ENCODE measurements around the gene TEP1. TPM values are rescaled to one million over a fixed set of nuclear protein-coding genes. Genes with fewer than 3 reads are reported as not detected.

TEP1 gene
- total and polyA plus RNA-seq, 2 experiments from 2014 or later = 10.7 to 29.4 TPM

- H2AFZ ChIP-seq = no peak overlapping the region
- no peaks in the 10 kb centered on the region for H3K79me2 ChIP-seq
- no peak overlapping the region for H3K4me2 ChIP-seq
- no peak overlapping the region for H3K4me3 ChIP-seq
- no peaks in the 10 kb centered on the region for H3K9me3 ChIP-seq (ENCODE audit: low read depth)
- no peaks in the 10 kb centered on the region for H3K27me3 ChIP-seq
- TF ChIP-seq CTCF (IDR thresholded peaks at IDR 0.05; ENCODE audit: poor library complexity) = no peak
- no peak for DNase-seq (ENCODE audit: low spot score)
- no peak overlapping the region for H3K27ac ChIP-seq
- H4K20me1 ChIP-seq (ENCODE audit: insufficient read depth, poor library complexity, severe bottlenecking) = no peaks in the 10 kb centered on the region
- H3K4me1 ChIP-seq (ENCODE audit: insufficient read depth) = no peaks in the 10 kb centered on the region
- 98% methylated on average over 16 of the region's 17 CpGs for WGBS (ENCODE audit: low lambda C conversion rate, missing lambda C conversion rate)
- H3K36me3 ChIP-seq (replicated peaks; ENCODE audit: insufficient read depth, low read depth) = no peaks in the 10 kb centered on the region
- H3K9me2 ChIP-seq (replicated peaks; ENCODE audit: insufficient read depth) = no peaks in the 10 kb centered on the region
Measured at GRCh38 chr14:20386276-20386855, 26.9 kb downstream of the TEP1 start.

- H3K4me1 ChIP-seq (ENCODE audit: insufficient read depth) = no peaks in the 10 kb centered on the region
- no peaks in the 10 kb centered on the region for H3K36me3 ChIP-seq (replicated peaks; ENCODE audit: insufficient read depth, low read depth)
- no peak overlapping the region for H2AFZ ChIP-seq
- 97% methylated on average over 5 of the region's 5 CpGs for WGBS (ENCODE audit: low lambda C conversion rate, missing lambda C conversion rate)
- H3K27ac ChIP-seq = no peak overlapping the region
- no peak overlapping the region for H3K4me2 ChIP-seq
- H3K79me2 ChIP-seq = no peaks in the 10 kb centered on the region
- H3K9me2 ChIP-seq (replicated peaks; ENCODE audit: insufficient read depth) = no peaks in the 10 kb centered on the region
- no peak for DNase-seq (ENCODE audit: low spot score)
- no peaks in the 10 kb centered on the region for H3K27me3 ChIP-seq
- no peak overlapping the region for H3K4me3 ChIP-seq
- H3K9me3 ChIP-seq (ENCODE audit: low read depth) = no peaks in the 10 kb centered on the region
- no peaks in the 10 kb centered on the region for H4K20me1 ChIP-seq (ENCODE audit: insufficient read depth, poor library complexity, severe bottlenecking)
- TF ChIP-seq EZH2 (IDR thresholded peaks at IDR 0.05; ENCODE audit: borderline replicate concordance) (no peak), EZH2phosphoT487 (IDR thresholded peaks at IDR 0.05; ENCODE audit: low read depth, severe bottlenecking, unreplicated experiment) (no peak)
Measured at GRCh38 chr14:20384886-20385285, 28.4 kb downstream of the TEP1 start.

GRCh38 chr14:20384321-20384720 is 29.0 kb downstream of the TEP1 start:
- Histone ChIP-seq H3K4me1 (ENCODE audit: insufficient read depth) (no peaks in the 10 kb centered on the region), H3K36me3 (replicated peaks; ENCODE audit: insufficient read depth, low read depth) (no peaks in the 10 kb centered on the region), H3K9me3 (ENCODE audit: low read depth) (no peaks in the 10 kb centered on the region), H3K27ac (no peak overlapping the region), H3K4me3 (no peak overlapping the region), H4K20me1 (ENCODE audit: insufficient read depth, poor library complexity, severe bottlenecking) (no peaks in the 10 kb centered on the region), H3K9me2 (replicated peaks; ENCODE audit: insufficient read depth) (no peaks in the 10 kb centered on the region), H2AFZ (no peak overlapping the region), H3K27me3 (no peaks in the 10 kb centered on the region), H3K4me2 (no peak overlapping the region), H3K79me2 (no peaks in the 10 kb centered on the region)
- 97% methylated on average over 7 of the region's 7 CpGs for WGBS (ENCODE audit: low lambda C conversion rate, missing lambda C conversion rate)
- TF ChIP-seq EZH2 (IDR thresholded peaks at IDR 0.05; ENCODE audit: borderline replicate concordance) = no peak
- no peak for TF ChIP-seq EZH2phosphoT487 (IDR thresholded peaks at IDR 0.05; ENCODE audit: low read depth, severe bottlenecking, unreplicated experiment)
- no peak for DNase-seq (ENCODE audit: low spot score)

GRCh38 chr14:20383636-20384035 is 29.7 kb downstream of the TEP1 start:
- no peaks in the 10 kb centered on the region for H3K27me3 ChIP-seq
- TF ChIP-seq CTCF (IDR thresholded peaks at IDR 0.05; ENCODE audit: poor library complexity) (no peak), EZH2phosphoT487 (IDR thresholded peaks at IDR 0.05; ENCODE audit: low read depth, severe bottlenecking, unreplicated experiment) (no peak), EZH2 (IDR thresholded peaks at IDR 0.05; ENCODE audit: borderline replicate concordance) (no peak)
- no peaks in the 10 kb centered on the region for H3K36me3 ChIP-seq (replicated peaks; ENCODE audit: insufficient read depth, low read depth)
- H2AFZ ChIP-seq = no peak overlapping the region
- 96% methylated on average over 5 of the region's 5 CpGs for WGBS (ENCODE audit: low lambda C conversion rate, missing lambda C conversion rate)
- H3K9me2 ChIP-seq (replicated peaks; ENCODE audit: insufficient read depth) = no peaks in the 10 kb centered on the region
- H3K27ac ChIP-seq = no peak overlapping the region
- no peak for DNase-seq (ENCODE audit: low spot score)
- H3K4me1 ChIP-seq (ENCODE audit: insufficient read depth) = no peaks in the 10 kb centered on the region
- no peak overlapping the region for H3K4me3 ChIP-seq
- no peak overlapping the region for H3K4me2 ChIP-seq
- H4K20me1 ChIP-seq (ENCODE audit: insufficient read depth, poor library complexity, severe bottlenecking) = no peaks in the 10 kb centered on the region
- no peaks in the 10 kb centered on the region for H3K79me2 ChIP-seq
- H3K9me3 ChIP-seq (ENCODE audit: low read depth) = no peaks in the 10 kb centered on the region
